ENCODE data around the gene KDM4C.

The KDM4C gene

DNA sequence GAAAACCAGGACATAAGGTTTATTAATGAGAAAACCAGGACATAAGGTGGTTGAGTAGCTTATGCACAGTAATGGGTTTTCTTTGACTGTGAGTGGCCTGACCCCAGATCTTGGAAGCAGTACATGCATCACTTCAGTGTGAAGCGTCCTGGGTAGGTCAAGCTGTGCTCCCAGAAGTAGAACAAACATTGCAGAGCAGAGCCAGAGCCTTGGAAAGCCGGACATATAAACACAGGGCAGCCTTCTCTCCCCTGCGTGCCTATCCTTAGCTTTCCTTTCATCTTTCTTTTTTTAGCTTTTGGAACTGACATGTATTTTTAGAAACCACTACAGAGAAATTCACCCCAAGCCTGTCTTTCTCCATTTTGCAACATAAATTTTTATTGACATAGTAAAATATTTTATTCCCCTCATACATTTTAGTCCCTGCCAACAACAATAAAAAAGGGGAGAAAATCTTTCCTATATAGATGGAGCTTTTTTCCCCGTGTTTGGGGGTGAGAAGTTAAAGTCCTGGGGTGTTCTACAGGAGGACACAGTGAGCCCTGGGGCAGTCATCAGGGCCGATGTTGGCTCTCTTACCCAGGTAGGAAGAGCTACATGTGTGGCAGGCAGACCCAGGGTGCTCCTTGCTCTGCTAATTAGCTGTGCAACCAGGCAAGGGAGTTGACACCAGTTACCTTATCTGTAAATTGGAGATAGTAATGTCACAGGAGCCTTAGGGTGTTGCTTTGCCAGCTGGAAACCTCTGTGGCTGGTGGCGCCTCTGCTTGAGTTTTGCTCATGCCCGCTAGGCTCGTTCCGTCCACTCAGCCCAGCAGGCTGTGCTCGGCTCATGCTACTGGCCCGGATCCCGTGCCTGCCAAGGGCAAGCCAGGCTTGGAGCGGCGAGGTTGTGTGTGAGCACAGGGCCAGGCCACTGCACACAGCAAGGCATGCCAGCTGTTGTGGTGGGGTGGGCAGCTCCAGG lies 389.6 kb downstream of the KDM4C start:
- no peak for DNase-seq

DNA sequence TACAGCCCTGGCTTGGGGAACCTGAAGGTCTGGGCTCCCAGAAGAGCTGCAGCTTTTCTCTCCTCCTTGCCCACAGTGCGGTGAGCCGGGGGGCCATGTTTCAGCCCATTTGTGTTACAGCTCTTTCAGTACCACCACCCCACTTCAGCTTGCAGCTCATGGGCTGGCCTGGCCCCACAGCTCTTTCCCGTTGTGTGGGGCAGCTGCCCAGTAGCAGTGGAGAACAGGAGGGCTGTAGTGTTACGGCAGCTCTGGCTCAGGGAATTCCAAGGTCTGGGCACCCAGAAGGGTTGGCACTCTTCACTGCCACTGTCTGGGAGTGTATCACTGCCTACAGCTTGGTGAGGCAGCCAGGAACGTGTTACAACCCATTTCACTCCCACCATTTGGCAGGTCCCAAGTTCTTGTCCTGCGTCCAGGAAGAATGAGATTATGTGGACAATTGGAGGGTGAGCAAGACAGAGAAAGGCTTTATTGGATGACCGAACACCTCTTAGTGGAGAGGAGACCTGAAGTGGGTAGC lies 390.5 kb downstream of the KDM4C start:
- DNase-seq: no peak

DNA sequence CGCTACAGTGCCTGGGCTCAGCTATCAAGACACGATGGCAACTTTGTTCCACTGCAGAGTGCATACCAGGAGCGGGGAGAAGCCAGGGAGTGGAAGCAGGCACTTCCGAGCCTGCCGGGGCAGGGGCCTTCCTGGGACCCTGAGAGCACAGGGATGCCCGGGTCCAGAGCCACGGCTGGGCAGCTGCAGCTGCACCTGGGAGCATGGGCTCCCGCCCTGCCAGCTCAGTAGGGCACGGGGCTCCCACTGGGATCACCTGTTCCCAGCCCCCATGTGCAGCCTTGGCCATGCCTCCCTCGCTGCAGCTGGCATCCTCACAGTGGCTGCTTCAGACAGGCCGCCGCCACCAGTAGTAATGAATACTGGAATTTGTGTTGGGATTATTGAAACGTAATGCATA lies 391.5 kb downstream of the KDM4C start:
- DNase-seq: no peak

DNA sequence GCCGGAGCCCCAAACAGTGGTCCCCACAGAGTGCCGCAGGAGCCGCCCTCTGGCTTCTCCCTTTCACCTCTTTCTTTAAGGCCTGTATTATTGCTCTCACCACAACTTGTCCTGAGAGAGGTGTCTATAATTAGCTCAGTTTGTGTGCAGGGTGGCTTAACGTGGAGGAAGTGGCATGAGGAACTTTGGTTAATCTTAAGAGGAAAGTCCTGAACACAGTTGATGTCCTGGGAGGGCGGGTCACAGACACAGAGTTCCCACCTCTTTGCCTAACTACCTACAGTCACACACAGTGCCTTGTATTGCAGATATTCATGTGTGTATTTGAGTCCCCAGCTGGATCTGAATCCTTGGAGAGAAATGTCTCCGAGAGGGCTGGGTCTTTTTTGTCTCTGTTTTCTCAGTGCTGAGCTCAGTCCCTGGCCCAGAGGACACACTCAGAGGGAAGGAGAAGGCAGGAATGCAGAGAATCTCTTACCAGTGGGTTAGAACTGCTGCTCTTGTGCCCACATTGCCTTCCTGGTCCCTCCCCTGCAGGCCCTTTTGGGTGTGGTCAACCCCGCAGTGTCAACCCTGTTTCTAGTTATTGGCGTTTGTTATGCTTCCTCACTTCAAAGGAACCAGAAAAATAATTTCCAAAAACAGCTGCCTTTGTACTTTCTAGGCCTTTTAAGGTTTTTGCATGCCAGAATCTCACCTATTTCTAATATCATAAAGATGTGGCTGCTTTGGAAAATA lies 392.5 kb downstream of the KDM4C start:
- no peak for DNase-seq

DNA sequence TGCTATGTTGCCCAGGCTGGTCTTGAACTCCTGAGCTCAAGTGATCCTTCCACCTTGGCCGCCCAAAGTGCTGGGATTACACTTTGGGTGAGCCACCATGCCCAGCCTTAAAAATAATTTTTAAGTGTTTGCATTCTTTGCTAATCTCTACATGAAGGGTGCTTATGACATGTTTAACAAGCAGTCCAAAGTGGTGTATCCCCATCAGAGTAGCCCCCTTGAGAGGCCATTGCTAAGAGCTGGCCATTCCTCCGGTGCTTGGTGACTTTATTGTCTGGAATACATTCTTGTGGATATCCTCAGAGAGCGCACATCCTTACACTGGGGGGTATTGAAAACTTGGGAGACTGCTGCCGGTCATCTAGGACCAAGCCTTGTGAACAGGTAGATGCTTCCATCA lies 395.4 kb downstream of the KDM4C start:
- no peak for DNase-seq

DNA sequence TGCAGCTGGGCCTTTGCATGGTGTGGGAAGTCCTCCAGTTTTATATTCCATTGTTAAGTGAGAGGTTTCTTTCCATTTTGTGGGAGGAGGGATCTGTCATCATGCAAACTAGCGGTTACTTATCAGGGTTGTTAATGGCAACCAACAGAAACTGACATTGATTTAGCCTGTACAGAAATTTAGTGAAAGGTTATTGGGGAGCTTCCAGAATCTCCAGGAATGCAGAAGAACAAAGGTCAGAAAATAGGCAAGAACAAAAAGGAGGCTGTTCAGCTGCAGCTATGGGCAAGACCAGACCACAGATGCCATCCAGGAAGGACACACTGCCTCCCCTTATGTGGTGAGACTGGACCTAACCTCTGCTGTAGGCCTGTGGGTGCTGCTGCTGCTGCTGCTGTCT lies 395.8 kb downstream of the KDM4C start:
- no peak for DNase-seq

DNA sequence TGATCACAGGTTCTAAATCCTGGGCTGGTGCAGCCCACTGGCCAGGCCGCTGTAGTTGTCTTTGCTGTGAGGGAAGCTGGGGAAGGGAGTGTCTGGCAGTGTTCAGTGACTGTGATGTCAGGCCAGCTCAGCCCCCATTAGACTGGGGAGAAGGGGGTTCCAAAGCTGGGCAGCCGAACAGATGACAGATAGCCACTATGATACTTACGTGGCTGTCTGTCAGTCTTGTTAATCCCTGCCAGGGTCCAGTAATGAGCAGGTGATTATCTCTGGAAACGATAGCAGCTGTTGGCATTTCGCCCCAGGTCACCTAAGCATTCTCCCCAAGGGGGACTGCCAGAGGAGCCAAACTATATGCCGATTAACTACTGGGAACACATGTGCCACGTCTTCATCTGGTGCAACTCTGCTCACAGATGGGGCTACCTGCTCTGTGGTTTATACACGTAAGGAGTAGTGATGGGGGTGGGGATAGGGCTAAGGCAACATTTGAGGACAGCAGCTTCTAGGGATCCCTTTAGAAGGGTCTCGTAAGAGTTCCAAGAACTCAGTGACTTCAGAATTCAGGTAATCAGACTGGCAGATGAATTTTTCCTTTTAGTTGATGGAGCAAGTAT lies 396.3 kb downstream of the KDM4C start:
- DNase-seq: no peak

DNA sequence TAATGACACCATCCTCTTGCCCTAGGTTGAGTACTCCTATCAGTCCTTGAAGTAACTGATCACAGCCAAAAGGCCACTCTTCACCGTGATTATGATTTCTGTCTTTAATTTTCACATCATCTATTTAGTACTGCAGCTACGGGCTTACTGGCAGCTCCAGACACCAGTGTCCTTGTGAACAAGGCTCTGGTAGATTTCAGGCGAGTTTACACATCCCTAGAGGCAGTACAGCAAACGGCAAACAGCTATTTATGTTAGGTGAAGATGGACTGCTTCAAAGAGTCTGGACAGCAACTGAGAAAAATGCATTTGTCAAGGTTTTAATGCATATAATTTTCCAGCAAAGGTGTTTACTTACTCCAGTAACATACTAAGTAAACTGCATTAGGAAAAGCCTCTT lies 396.9 kb downstream of the KDM4C start:
- DNase-seq: no peak

DNA sequence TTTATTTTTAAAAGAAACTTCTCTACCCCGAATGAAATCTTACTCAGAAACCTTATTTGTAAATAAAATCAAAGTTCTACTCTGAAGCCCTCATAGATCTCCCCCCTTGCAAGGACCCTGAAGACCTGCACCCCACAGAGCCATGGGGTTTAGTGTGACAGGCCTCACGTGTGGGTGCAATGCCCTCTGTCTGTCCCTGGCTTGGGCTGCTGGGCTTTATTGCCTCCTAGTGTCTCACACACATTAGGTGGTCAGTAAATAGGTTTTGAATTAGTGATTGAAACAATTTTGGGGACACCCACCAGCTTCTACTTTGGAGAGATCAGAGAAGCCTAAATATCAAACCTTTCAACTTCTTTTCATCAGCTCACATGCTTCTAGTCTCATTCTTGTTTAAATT lies 403.7 kb downstream of the KDM4C start:
- no peak for DNase-seq

DNA sequence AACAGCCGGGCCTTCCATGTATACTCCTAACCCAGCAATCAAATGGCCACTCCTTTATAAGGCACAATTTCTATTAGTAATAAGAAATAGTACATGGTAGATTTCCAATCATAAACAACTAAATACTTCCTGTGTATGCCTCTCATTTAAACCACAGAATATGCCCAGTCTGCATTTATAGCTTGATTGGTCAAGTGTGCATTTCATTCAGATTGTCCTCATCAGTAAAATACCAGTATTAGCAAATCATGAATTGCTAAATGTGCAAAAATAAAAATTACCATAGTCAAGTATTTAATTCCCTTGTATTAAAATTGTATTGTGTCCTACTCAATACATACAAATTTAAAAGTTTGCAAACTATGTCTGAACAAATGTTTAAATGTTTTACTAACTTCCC lies 406.2 kb downstream of the KDM4C start:
- no peak for DNase-seq

DNA sequence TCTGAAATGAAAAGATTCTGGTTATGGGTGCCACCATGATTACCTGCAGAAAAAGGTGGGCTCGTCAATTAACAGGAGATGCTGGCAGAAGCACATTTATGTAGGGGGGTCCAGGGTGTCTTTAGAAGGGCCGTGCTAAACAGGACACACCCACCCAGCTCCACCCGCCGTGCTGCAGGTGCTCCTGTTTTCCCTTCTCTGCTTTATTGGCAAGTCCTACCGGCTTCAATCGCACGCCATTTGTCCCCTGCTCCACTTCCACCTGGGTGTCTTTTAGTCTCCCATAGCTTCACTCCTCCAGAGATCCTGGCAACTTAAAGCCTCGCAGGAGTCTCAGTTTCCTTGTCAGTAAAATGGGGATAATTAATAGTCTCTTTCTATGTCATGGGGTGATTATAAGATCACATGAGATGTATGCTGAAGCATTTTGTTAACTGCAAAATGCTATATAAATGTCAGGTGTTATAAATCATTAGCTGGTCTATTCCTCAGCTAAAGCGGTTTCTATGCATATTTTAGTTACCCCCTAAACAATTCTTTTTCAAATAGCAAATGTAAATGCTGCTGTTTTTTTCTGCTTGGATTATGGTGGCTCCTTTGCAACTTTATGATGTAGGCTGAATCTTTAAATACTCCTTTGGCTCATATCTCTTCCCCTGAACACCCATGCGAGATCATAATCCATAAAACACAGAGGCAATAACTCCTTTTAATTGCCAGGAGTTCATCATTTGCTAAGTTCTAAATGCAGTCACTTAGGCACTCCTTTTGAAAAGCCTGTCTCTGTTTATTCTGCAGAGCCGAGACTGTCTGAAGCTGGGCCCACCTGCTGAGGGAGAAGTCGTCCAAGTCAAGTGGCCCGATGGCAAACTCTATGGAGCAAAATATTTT lies 406.9 kb downstream of the KDM4C start:
- DNase-seq: no peak

DNA sequence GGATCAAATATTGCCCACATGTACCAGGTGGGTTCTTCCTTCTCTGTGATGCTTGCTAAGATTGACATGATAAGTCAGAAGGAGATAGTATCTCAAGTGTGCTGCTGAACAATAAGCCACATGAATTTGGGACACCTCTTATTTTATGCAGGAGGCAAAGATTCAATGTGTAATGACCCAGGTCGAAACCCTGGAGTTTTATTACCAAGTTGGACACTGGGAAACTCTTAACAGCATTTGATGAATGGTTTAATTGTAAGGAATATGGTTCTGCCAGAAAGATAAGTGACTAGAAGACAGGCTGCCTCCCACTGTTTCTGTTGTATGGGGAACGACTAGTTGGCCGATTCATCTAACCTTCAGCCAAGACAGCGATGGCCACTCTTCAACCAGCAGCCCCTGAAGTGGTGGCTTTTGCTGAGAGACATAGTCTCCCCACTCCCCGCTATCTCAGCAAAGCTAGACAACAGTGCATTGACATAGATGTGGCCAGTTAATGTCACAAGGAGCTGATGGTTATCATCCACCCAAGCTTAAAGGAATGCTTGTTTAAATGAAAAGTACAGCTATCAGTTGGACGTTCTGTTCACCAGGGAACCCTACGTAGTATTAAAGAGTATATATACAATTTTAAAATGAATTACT lies 407.7 kb downstream of the KDM4C start:
- no peak for DNase-seq

DNA sequence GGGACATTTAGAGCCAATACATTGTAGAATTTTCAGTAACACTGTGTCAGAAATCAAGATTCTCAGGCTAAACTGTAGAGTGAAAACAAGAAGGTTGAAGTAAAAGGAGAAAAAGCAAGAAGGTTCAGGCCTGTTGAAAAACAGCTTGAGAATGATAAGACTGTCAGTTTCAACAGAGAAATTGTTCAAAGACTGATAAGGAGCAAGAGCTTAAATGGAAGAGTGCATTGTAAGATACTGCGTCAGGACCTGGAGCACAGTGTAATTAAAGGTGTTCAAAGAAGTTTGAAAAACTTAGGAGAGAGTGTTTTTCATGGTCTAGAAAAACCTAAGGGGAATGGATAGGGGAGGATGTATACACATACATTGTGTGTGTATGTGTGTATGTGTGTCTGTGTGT lies 408.3 kb downstream of the KDM4C start:
- no peak for DNase-seq

DNA sequence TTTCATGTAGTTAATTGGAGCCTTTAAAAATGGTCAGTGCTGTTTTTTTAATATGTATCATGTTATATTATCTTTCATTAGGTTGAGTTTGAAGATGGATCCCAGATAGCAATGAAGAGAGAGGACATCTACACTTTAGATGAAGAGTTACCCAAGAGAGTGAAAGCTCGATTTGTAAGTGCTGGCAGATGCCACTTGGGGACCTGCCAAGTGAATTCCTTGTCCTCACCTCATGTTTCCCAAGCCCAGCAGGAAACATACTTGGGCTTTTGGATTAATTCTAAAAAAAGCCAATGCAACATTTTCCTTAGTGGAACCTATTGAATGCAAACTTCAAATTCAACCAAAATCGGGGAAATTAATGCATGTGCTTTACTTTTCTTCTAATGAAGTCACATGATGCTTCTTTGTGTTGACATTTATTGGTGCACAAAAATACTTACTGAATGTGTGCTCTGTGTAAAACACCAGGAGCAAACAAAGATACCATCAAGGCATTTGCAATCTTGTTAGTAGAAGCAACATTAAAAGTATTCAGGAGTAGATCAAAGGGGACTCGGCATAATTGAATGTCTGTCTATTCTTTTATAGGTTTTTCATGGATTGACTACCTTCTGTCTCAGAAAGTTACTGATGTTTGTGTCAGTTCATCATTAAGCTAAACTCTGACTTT lies 412.1 kb downstream of the KDM4C start:
- no peak for DNase-seq

DNA sequence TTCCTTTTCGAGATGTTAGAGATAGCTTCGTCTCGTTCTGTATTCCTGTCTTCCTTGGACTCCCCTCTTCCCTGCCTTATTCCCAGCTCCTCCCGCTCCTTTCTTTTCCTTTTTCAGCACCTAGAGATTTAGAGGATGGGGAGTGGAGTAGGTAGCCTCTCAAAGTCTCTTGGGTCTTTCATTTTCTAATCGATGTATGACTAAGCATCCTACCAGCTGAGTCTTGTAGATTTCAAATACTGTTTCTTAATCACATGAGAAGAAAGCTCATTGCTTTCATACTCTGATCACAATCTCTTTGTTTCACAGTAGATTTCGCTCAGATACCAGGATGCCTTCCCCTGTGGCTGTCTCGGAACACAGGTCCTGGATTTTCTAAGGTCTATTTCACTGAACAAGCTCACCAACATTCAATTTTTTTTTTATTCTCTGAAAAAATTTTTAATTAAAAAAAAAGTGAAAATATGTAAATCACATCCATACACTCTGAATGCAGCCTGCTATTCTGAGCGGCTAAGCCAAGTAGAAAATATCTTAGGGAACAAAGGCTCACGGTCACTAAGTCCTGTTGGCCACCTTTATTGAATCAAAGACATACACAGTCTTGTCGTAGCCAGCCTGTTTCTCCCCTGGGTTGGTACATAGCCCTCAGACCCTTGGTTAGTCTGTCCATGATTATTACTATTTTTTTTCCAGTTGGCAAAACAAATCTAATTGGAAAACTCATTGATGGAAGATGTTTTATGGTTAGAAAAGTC lies 413.8 kb downstream of the KDM4C start:
- peak in 1 of 5 experiments; percentile 66 for DNase-seq

DNA sequence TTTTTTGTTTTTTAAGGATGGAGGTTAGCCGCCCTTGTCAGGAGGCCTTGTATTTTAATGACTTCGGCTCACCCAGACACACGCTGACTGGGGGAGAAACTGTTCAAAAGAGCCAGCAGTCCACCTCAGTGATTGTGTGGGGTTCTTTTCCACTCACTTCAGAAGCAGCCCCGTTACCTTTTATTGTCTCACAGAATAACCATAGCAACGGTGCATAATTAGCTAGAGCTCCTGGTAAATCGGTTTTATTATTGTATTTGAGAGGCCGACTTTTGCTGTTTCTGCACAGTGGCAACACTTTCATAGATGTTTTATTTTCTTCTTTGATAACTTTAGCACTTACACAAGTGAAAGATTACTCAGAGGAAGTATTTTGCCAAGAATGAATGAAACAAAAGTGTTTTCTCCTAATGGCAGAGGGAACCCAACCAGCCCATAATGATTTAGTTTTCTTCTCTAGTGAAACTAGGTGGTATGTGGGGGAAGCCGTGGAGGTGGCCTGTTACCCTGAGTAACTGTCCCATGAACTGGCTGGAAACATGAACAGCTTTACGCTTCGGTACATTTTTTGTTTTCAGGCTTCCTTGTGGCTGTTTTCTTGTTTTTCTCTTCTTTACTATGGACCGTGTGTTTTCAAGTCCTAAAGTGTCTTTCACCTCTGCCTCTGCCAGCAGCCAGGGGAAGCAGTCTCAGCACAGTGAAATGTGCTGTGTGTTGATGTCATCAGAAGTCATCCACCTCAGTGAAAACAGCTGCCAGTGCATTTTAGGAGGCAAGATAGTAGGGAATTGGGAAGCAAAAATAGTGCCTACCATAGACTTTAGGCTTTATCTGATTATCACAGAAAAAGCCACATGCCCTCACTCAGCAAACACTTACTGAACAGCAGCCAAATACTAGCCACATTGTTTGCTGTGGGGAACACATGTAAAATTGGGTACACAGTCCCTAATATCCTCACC lies 414.7 kb downstream of the KDM4C start:
- no peak for DNase-seq

DNA sequence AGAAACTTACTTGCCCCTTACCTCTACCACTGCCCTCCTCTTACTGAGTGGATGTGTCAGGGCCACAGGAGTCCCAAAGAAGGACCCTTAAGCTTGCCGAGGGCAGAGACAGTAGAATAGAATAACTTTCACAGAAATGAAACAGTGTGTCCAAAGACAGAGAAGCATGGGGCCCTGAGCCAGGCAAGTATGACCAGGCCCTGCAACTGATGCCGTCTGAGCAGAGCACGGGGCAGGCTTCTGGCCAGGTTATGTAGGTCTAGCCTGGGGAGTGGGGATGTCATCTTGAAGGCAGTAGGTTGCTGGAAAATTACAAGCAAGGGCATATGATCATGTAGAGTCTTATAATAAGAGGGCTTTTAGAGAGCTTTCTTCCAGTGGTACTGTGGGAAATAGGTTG lies 415.4 kb downstream of the KDM4C start:
- no peak for DNase-seq

DNA sequence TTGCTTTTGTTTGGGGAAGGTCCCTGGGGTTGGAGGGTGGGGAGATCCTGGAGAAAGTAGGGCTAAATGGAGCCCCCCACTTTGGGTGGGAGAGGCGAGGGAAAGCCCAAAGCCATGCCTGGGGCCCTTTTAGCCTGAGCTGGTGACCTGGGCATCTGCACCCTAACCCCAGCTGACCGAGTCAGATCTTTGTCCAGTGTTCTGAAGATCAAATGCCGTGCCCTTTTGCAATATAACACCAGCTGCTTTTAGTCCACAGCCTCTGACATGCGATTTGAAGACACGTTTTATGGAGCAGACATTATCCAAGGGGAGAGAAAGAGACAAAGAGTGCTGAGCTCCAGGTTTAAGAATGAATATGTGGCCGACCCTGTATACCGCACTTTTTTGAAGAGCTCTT lies 416.5 kb downstream of the KDM4C start:
- DNase-seq: no peak

DNA sequence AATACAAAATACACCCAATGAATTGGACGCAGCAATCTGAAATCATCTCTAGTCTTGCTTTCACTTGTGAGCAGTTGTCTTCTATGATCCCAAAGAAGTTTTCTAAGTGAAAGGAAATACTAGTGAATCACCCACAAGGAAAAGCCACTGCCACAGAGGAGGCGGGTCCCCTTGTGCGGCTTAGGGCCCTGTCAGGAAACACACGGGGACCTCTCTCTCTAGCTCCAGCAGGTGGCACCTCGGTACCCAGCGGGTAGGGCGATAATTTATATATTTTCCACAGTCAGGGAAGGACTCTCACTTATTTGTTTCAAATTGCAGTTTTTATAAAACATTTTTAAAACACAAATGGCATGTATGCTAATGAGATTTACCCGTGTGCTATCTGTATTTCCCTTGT lies 417.1 kb downstream of the KDM4C start:
- DNase-seq: no peak

All from T-helper 2 cell (primary cell).